Transverse colon (tissue), 4 donors: ENCODE data around the gene TALDO1. TPM values are rescaled to one million over a fixed set of nuclear protein-coding genes. Genes with fewer than 3 reads are reported as not detected.

Experiments used
- DNase-seq: peaks from one replicate; pipeline ENCODE4 v3.0.0-alpha.2; 2019
- H3K27ac ChIP-seq, 4 donors: fragments of 200-600 bp; sonication (generic); 2 replicates each; pipeline ENCODE4 v1.5.1; 2016 to 2018; ENCODE audit warnings: inconsistent platforms in 4 of 4
- H3K27me3 ChIP-seq: fragments of 200-600 bp; sonication (generic); 2 replicates; pipeline ENCODE4 v1.5.1; 2017; ENCODE audit warnings: inconsistent platforms
- H3K36me3 ChIP-seq, 4 donors: fragments of 200-600 bp; sonication (generic); 2 replicates each; pipeline ENCODE4 v1.5.1; 2017 to 2019; ENCODE audit warnings: inconsistent platforms in 4 of 4
- H3K4me1 ChIP-seq, 4 donors: fragments of 200-600 bp; sonication (generic); 2 replicates each; pipeline ENCODE4 v1.5.1; 2017 to 2020; ENCODE audit warnings: inconsistent platforms in 4 of 4
- H3K4me3 ChIP-seq, 4 donors: fragments of 200-600 bp; sonication (generic); 1 replicate in 1 of 4; 2 replicates in 3 of 4; pipeline versions ENCODE4 v1.5.1 to v1.6.1; 2017 to 2019; ENCODE audit warnings: inconsistent platforms in 4 of 4
- H3K9me3 ChIP-seq, 2 donors: fragments of 200-600 bp; sonication (generic); 2 replicates each; pipeline ENCODE4 v1.5.1; 2017 to 2019; ENCODE audit warnings: inconsistent platforms in 2 of 2
- CTCF ChIP-seq, 5 experiments: fragments of 200-600 bp in 3 of 5; fragments of 450-650 bp in 2 of 5; sonication (generic) in 3 of 5; IDR thresholded peaks; 1 replicate in 2 of 5; 2 replicates in 3 of 5; pipeline ENCODE4 v1.5.1; 2016 to 2017; ENCODE audit warnings: antibody characterized with exemption in 5 of 5, inconsistent platforms in 3 of 5, mild to moderate bottlenecking in 2 of 5, moderate library complexity in 1 of 5
- EP300 ChIP-seq: sonication (generic); formaldehyde crosslinking; IDR thresholded peaks from one replicate; pipeline ENCODE4 v1.6.1; 2017; ENCODE audit warnings: antibody characterized with exemption, low read depth
- POLR2A ChIP-seq: fragments of 450-650 bp; IDR thresholded peaks from one replicate; pipeline ENCODE4 v1.6.1; 2016; ENCODE audit warnings: antibody characterized with exemption, mild to moderate bottlenecking, moderate library complexity
- POLR2AphosphoS5 ChIP-seq, 3 donors: sonication (generic); formaldehyde crosslinking; IDR thresholded peaks; one replicate each; pipeline ENCODE4 v1.6.1; 2016; ENCODE audit warnings: antibody characterized with exemption in 3 of 3
- WGBS, 2 donors: methylation state at CpG; one replicate each; pipeline ENCODE4 v1.1.5; 2018; ENCODE audit warnings: low coverage in 1 of 2; 5-methylcytosine and 5-hydroxymethylcytosine counted together
- in situ Hi-C, 4 donors: fragments of 200-750 bp; cut with MboI; loops; one replicate each; pipeline versions ENCODE4 v1.15.0 to v1.15.1; 2017; ENCODE audit warnings: low sequenced_read_pairs in 3 of 4, low pct_ligation_motif_present in 1 of 4, low pct_unique_long_range_greater_than_20kb in 1 of 4
- intact Hi-C: fragments of 100-400 bp; cut with DNase I; formaldehyde crosslinking; loops from one replicate; pipeline ENCODE4 v1.15.1; 2023; ENCODE audit warnings: low total_unique reads
- total RNA-seq, 4 donors: library from RNA; depleted of rRNA; stranded (reverse); fragments of >200 nt; gene quantifications; one replicate each; pipeline ENCODE4 v1.1.0, GENCODE V29; 2016

Gene TALDO1
- total RNA-seq, 4 donors from 2014 or later = 124 to 164 (median 141) TPM

GRCh38 chr11:721741-722345, 25.4 kb upstream of the TALDO1 start:
- no peaks in the 10 kb centered on the region for H3K36me3 ChIP-seq
- no peak overlapping the region for H3K4me3 ChIP-seq
- 33% methylated on average over 16 of the region's 33 CpGs; no CpG with 5 or more reads in 1 of the 2 donors for WGBS, 2 donors
- in situ Hi-C loops (loop anchor here in 1 of 4 donors (10.0 kb wide), 1 partner anchor 57 kb away; no protein-coding TSS in a partner anchor), intact Hi-C loops (loop anchor here (5.0 kb wide), 1 partner anchor 165 kb away; no protein-coding TSS in a partner anchor)
- H3K4me1 ChIP-seq = peaks cover 14 to 41% (median 36%) of the 10 kb centered on the region in 4 donors
- H3K27me3 ChIP-seq = peaks cover 51% of the 10 kb centered on the region
- no peak overlapping the region for H3K27ac ChIP-seq
- H3K9me3 ChIP-seq = no peaks in the 10 kb centered on the region
- peak; percentile 61 for DNase-seq
- TF ChIP-seq CTCF (IDR thresholded peaks at IDR 0.05) (peak in 1 of 5 experiments; percentile 9), EP300 (no peak)

GRCh38 chr11:722346-722811, 24.9 kb upstream of the TALDO1 start:
- peaks cover 14 to 45% (median 38%) of the 10 kb centered on the region in 4 donors for H3K4me1 ChIP-seq
- no peak for TF ChIP-seq CTCF (IDR thresholded peaks at IDR 0.05)
- no peak overlapping the region for H3K4me3 ChIP-seq
- DNase-seq = no peak
- 73% methylated on average over 20 of the region's 20 CpGs; no CpG with 5 or more reads in 1 of the 2 donors for WGBS, 2 donors
- intact Hi-C loops (loop anchor here (5.0 kb wide), 1 partner anchor 165 kb away; no protein-coding TSS in a partner anchor), in situ Hi-C loops (loop anchor here in 1 of 4 donors (10.0 kb wide), 1 partner anchor 58 kb away; no protein-coding TSS in a partner anchor)
- no peaks in the 10 kb centered on the region for H3K36me3 ChIP-seq
- H3K9me3 ChIP-seq = no peaks in the 10 kb centered on the region
- H3K27ac ChIP-seq = no peak overlapping the region
- H3K27me3 ChIP-seq = peaks cover 51% of the 10 kb centered on the region

GRCh38 chr11:723120-723883, 24.0 kb upstream of the TALDO1 start:
- peak; percentile 57 for DNase-seq
- Histone ChIP-seq H3K27me3 (peaks cover 52% of the 10 kb centered on the region), H3K9me3 (no peaks in the 10 kb centered on the region), H3K27ac (no peak overlapping the region), H3K36me3 (no peaks in the 10 kb centered on the region), H3K4me3 (no peak overlapping the region), H3K4me1 (peaks cover 14 to 55% (median 45%) of the 10 kb centered on the region in 4 donors)
- intact Hi-C loops = loop anchor here (5.0 kb wide), 1 partner anchor 166 kb away; no protein-coding TSS in a partner anchor
- TF ChIP-seq POLR2AphosphoS5 (IDR thresholded peaks at IDR 0.05) = no peak
- peak; percentile 50 to 86 (median 74) for TF ChIP-seq CTCF (IDR thresholded peaks at IDR 0.05)
- 31 to 40% methylated on average over 2 to 5 of the region's 8 CpGs for WGBS, 2 donors
- in situ Hi-C loops = loop anchor here in 1 of 4 donors (10.0 kb wide), 1 partner anchor 59 kb away; no protein-coding TSS in a partner anchor

- TF ChIP-seq POLR2A = no peak
- no peak for TF ChIP-seq POLR2AphosphoS5 (IDR thresholded peaks at IDR 0.05)
- no peak for TF ChIP-seq CTCF (IDR thresholded peaks at IDR 0.05)
- TF ChIP-seq EP300 = no peak
- intact Hi-C loops (loop anchor here (5.0 kb wide), 1 partner anchor 167 kb away; no protein-coding TSS in a partner anchor), in situ Hi-C loops (loop anchor here in 1 of 4 donors (10.0 kb wide), 1 partner anchor 59 kb away; no protein-coding TSS in a partner anchor)
- WGBS, 2 donors = 90% methylated on average over 14 of the region's 19 CpGs; no CpG with 5 or more reads in 1 of the 2 donors
- Histone ChIP-seq H3K27ac (no peak overlapping the region), H3K36me3 (no peaks in the 10 kb centered on the region), H3K4me3 (no peak overlapping the region), H3K27me3 (peaks cover 61% of the 10 kb centered on the region), H3K9me3 (no peaks in the 10 kb centered on the region), H3K4me1 (peaks cover 14 to 57% (median 47%) of the 10 kb centered on the region in 4 donors)
- DNase-seq = no peak
Measured at GRCh38 chr11:724049-724777, 23.1 kb upstream of the TALDO1 start.
